Suprapubic skin (tissue), 4 donors: Measurements from ENCODE around the gene AMD1.

Source experiments
- CTCF ChIP-seq, 2 donors: fragments of 200-600 bp in 1 of 2; fragments of 450-650 bp in 1 of 2; sonication (generic) in 1 of 2; IDR thresholded peaks; one replicate each; pipeline ENCODE4 v1.5.1; 2016 to 2019; ENCODE audit warnings: antibody characterized with exemption in 2 of 2, mild to moderate bottlenecking in 1 of 2, moderate library complexity in 1 of 2
- POLR2A ChIP-seq, 2 donors: fragments of 450-650 bp; IDR thresholded peaks; one replicate each; pipeline ENCODE4 v1.6.1; 2017; ENCODE audit warnings: antibody characterized with exemption in 2 of 2, mild to moderate bottlenecking in 2 of 2, moderate library complexity in 2 of 2
- POLR2AphosphoS5 ChIP-seq, 3 donors: sonication (generic); formaldehyde crosslinking; IDR thresholded peaks; one replicate each; pipeline ENCODE4 v1.6.1; 2017; ENCODE audit warnings: antibody characterized with exemption in 3 of 3

- TF ChIP-seq POLR2AphosphoS5 (IDR thresholded peaks at IDR 0.05) (no peak), CTCF (IDR thresholded peaks at IDR 0.05) (no peak), POLR2A (IDR thresholded peaks at IDR 0.05) (no peak)
Measured at GRCh38 chr6:110934381-110934898, 59.9 kb downstream of the AMD1 start.
